BLaER1 treated with 17β-estradiol and CSF1 and Interleukin-3, amounts not matched to agents 10 nM and 100 nM (cell line): Measurements from ENCODE around the gene SH3PXD2A.

Experiments
- H3K27ac ChIP-seq, 11 experiments: shearing (Covaris generic); formaldehyde crosslinking; 2 replicates each; pipeline ENCODE4 v1.8.1; 2022
- H3K27me3 ChIP-seq, 11 experiments: shearing (Covaris generic); formaldehyde crosslinking; 2 replicates each; pipeline ENCODE4 v1.8.1; 2022
- H3K36me3 ChIP-seq, 11 experiments: shearing (Covaris generic); formaldehyde crosslinking; 2 replicates each; pipeline ENCODE4 v1.8.1; 2022
- H3K4me1 ChIP-seq, 10 experiments: shearing (Covaris generic); formaldehyde crosslinking; 2 replicates each; pipeline ENCODE4 v1.8.1; 2022
- H3K4me2 ChIP-seq, 11 experiments: shearing (Covaris generic); formaldehyde crosslinking; 2 replicates each; pipeline ENCODE4 v1.8.1; 2022
- H3K4me3 ChIP-seq, 10 experiments: shearing (Covaris generic); formaldehyde crosslinking; 2 replicates each; pipeline ENCODE4 v1.8.1; 2022
- H3K9ac ChIP-seq, 11 experiments: shearing (Covaris generic); formaldehyde crosslinking; 2 replicates each; pipeline ENCODE4 v1.8.1; 2022
- H3K9me3 ChIP-seq, 11 experiments: shearing (Covaris generic); formaldehyde crosslinking; replicated peaks in 1 of 11; 2 replicates each; pipeline ENCODE4 v1.8.1; 2022
- H4K20me1 ChIP-seq, 11 experiments: shearing (Covaris generic); formaldehyde crosslinking; 2 replicates each; pipeline ENCODE4 v1.8.1; 2022
- Cebpa-rat ChIP-seq, 11 experiments: shearing (Covaris generic); IDR thresholded peaks; 2 replicates each; pipeline ENCODE4 v1.8.1; 2022

The SH3PXD2A gene

GRCh38 chr10:103711351-103711994, 143.9 kb downstream of the SH3PXD2A start:
- Histone ChIP-seq H3K4me2 (no peak overlapping the region), H3K27ac (no peak overlapping the region), H3K9ac (0 out of 22 replicates have a peak overlapping the region, but pooled peaks of 1 of the 11 experiments have one; percentile 2), H3K27me3 (no peaks in the 10 kb centered on the region), H3K9me3 (no peaks in the 10 kb centered on the region), H4K20me1 (peaks cover 42 to 87% (median 73%) of the 10 kb centered on the region in 11 experiments; a peak in 20 of 22 replicates), H3K4me1 (peaks cover 7 to 52% (median 44%) of the 10 kb centered on the region in 10 experiments; a peak in 18 of 20 replicates), H3K36me3 (peaks cover 28 to 87% (median 41%) of the 10 kb centered on the region in 11 experiments; a peak in 20 of 22 replicates), H3K4me3 (no peak overlapping the region)
- TF ChIP-seq Cebpa-rat (IDR thresholded peaks at IDR 0.05): no peak

DNA sequence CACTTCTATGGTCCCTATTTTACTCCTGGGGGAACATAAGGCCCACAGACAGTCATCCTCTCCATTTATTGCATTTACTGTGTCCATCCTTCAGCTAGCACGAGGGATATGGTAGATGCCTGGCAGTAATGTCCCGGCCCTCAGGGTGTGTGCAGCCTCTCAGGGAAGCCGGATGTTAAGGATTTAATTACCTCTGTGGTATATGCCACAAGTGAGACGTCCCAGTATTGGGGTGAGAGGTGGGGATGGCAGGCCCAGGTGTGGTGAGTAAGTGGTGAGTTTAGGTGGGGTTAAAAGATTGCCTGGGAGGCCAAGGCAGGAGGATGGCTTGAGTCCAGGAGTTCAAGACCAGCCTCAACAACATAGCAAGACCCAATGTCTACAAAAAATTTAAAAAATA, 144.9 kb downstream of the SH3PXD2A start:
- TF ChIP-seq Cebpa-rat (IDR thresholded peaks at IDR 0.05): no peak
- no peak overlapping the region for H3K27ac ChIP-seq
- H3K9ac ChIP-seq: 0 out of 22 replicates have a peak overlapping the region, but pooled peaks of 1 of the 11 experiments have one; percentile 15
- H3K36me3 ChIP-seq: peaks cover 30 to 87% (median 49%) of the 10 kb centered on the region in 11 experiments; a peak in 21 of 22 replicates
- peaks cover 42 to 84% (median 70%) of the 10 kb centered on the region in 11 experiments; a peak in 20 of 22 replicates for H4K20me1 ChIP-seq
- H3K27me3 ChIP-seq: no peaks in the 10 kb centered on the region
- no peaks in the 10 kb centered on the region for H3K9me3 ChIP-seq
- H3K4me3 ChIP-seq: no peak overlapping the region
- no peak overlapping the region for H3K4me2 ChIP-seq
- H3K4me1 ChIP-seq: peaks cover 7 to 49% (median 44%) of the 10 kb centered on the region in 10 experiments; a peak in 18 of 20 replicates

DNA sequence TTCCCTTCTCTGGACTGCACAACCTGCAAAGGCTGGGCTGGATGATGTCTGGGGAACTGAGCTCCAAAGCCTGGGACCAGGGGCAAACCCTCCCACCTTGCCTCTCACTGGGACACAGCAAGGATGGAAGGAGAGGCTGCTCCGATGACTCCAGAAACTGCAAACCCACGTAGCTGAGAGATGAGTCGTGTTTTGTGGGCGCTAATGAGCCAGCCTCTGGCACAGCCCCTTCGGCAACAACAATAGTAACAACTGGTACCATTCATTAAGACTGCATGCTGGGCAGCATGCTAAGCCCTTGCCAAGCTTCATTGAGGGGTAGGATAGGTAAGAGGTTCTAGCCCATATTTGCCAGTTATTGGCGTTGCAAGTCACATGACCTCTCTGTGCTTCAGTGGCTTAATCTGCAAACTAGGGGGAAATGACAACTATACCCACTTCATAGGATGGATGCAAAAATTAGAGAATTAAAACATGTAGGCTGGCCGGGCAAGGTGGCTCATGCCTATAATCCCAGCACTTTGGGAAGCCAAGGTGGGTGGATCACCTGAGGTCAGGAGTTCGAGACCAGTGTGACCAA, 145.9 kb downstream of the SH3PXD2A start:
- Histone ChIP-seq H3K4me1 (peaks cover 7 to 49% (median 41%) of the 10 kb centered on the region in 10 experiments; a peak in 18 of 20 replicates), H3K9me3 (no peaks in the 10 kb centered on the region), H3K4me3 (no peak overlapping the region), H3K27me3 (no peaks in the 10 kb centered on the region), H3K4me2 (peak overlapping the region in 5 of 11 experiments; percentile 7 to 43 (median 32); a peak in 10 of 22 replicates), H3K9ac (peak overlapping the region in 2 of 11 experiments; percentile 5 to 41; a peak in 2 of 22 replicates), H3K36me3 (peaks cover 31 to 86% (median 47%) of the 10 kb centered on the region in 11 experiments; a peak in 21 of 22 replicates), H3K27ac (no peak overlapping the region), H4K20me1 (peaks cover 42 to 82% (median 66%) of the 10 kb centered on the region in 11 experiments; a peak in 20 of 22 replicates)
- TF ChIP-seq Cebpa-rat (IDR thresholded peaks at IDR 0.05): no peak

GRCh38 chr10:103708627-103709288, 146.6 kb downstream of the SH3PXD2A start:
- H3K9me3 ChIP-seq: no peaks in the 10 kb centered on the region
- no peak for TF ChIP-seq Cebpa-rat (IDR thresholded peaks at IDR 0.05)
- H3K4me3 ChIP-seq: no peak overlapping the region
- H3K36me3 ChIP-seq: peaks cover 34 to 86% (median 54%) of the 10 kb centered on the region in 11 experiments; a peak in 21 of 22 replicates
- H3K4me1 ChIP-seq: peaks cover 7 to 43% (median 36%) of the 10 kb centered on the region in 10 experiments; a peak in 18 of 20 replicates
- no peaks in the 10 kb centered on the region for H3K27me3 ChIP-seq
- no peak overlapping the region for H3K27ac ChIP-seq
- peak overlapping the region in 4 of 11 experiments; percentile 5 to 41 (median 34); a peak in 3 of 22 replicates for H3K9ac ChIP-seq
- H4K20me1 ChIP-seq: peaks cover 39 to 80% (median 66%) of the 10 kb centered on the region in 11 experiments; a peak in 20 of 22 replicates
- peak overlapping the region in 6 of 11 experiments; percentile 7 to 43 (median 34); a peak in 10 of 22 replicates for H3K4me2 ChIP-seq

- H3K4me2 ChIP-seq: peak overlapping the region in 6 of 11 experiments; percentile 7 to 43 (median 34); a peak in 8 of 22 replicates
- H3K9me3 ChIP-seq: peaks cover 0 to under 1% (median 0%) of the 10 kb centered on the region in 11 experiments; a peak in 1 of 22 replicates
- H3K36me3 ChIP-seq: peaks cover 39 to 89% (median 59%) of the 10 kb centered on the region in 11 experiments; a peak in 21 of 22 replicates
Observed at GRCh38 chr10:103707956-103708626, 147.3 kb downstream of the SH3PXD2A start.

GRCh38 chr10:103706762-103707161, 148.6 kb downstream of the SH3PXD2A start:
- peaks cover 7 to 27% (median 19%) of the 10 kb centered on the region in 10 experiments; a peak in 19 of 20 replicates for H3K4me1 ChIP-seq
- H3K27me3 ChIP-seq: no peaks in the 10 kb centered on the region
- peaks cover 39 to 89% (median 59%) of the 10 kb centered on the region in 11 experiments; a peak in 21 of 22 replicates for H3K36me3 ChIP-seq
- TF ChIP-seq Cebpa-rat (IDR thresholded peaks at IDR 0.05): no peak
- no peak overlapping the region for H3K9ac ChIP-seq
- peaks cover 0 to 7% (median 0%) of the 10 kb centered on the region in 11 experiments; a peak in 1 of 22 replicates for H3K9me3 ChIP-seq
- H4K20me1 ChIP-seq: peaks cover 38 to 73% (median 57%) of the 10 kb centered on the region in 11 experiments; a peak in 20 of 22 replicates
- no peak overlapping the region for H3K27ac ChIP-seq
- no peak overlapping the region for H3K4me3 ChIP-seq
- no peak overlapping the region for H3K4me2 ChIP-seq

More at GRCh38 chr10:103707956-103708626, 147.3 kb downstream of the SH3PXD2A start:
- H3K27ac ChIP-seq: peak overlapping the region in 1 of 11 experiments; percentile 31; a peak in 1 of 22 replicates
- no peak for TF ChIP-seq Cebpa-rat (IDR thresholded peaks at IDR 0.05)
- no peaks in the 10 kb centered on the region for H3K27me3 ChIP-seq
- no peak overlapping the region for H3K4me3 ChIP-seq
- H3K4me1 ChIP-seq: peaks cover 7 to 36% (median 29%) of the 10 kb centered on the region in 10 experiments; a peak in 18 of 20 replicates
- peaks cover 42 to 77% (median 61%) of the 10 kb centered on the region in 11 experiments; a peak in 20 of 22 replicates for H4K20me1 ChIP-seq
- H3K9ac ChIP-seq: peak overlapping the region in 4 of 11 experiments; percentile 5 to 41 (median 35); a peak in 3 of 22 replicates

DNA sequence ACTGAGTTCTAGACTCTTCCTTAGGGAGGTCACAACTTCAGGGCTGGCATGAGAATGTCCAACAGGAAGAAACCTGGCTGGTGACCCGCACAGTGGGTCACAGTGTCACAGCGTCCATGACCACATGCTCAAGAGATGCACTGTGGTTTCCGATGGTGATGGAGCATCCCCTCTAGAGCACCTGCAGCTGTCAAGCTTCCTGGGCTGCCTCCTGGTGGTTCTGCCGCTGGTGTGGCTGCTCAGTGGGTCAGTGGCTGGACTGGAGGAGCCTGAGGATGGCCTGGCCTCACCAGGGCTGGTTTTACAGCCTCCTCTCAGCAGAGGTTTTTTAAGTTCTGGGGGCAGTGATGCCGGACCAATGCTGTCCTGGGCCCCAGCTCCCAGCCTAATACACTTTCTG, 149.3 kb downstream of the SH3PXD2A start:
- Histone ChIP-seq H3K9me3 (peaks cover 0 to 7% (median 0%) of the 10 kb centered on the region in 11 experiments; a peak in 1 of 22 replicates), H3K36me3 (peaks cover 34 to 81% (median 52%) of the 10 kb centered on the region in 11 experiments; a peak in 20 of 22 replicates), H3K4me3 (no peak overlapping the region), H3K27ac (no peak overlapping the region), H3K27me3 (no peaks in the 10 kb centered on the region), H3K4me2 (no peak overlapping the region), H3K4me1 (peaks cover 7 to 27% (median 19%) of the 10 kb centered on the region in 10 experiments; a peak in 19 of 20 replicates), H3K9ac (no peak overlapping the region), H4K20me1 (peaks cover 38 to 69% (median 51%) of the 10 kb centered on the region in 11 experiments; a peak in 20 of 22 replicates)
- no peak for TF ChIP-seq Cebpa-rat (IDR thresholded peaks at IDR 0.05)
